GM18502 (cell line): Measurements from ENCODE around the gene PPP1R13B.
A peak's percentile ranks its signal among the peaks of the same experiment; 100 is the strongest.

Experiments
- ATAC-seq: cut with Tn5 transposase; IDR thresholded peaks from one replicate; pipeline ENCODE4 v1.9.1; 2021; ENCODE audit warnings: mild to moderate bottlenecking; ENCODE audit not compliant: unreplicated experiment, poor library complexity

PPP1R13B gene

GRCh38 chr14:103839579-103839978 lies 7.8 kb downstream of the PPP1R13B start:
- no peak for ATAC-seq

- no peak for ATAC-seq
Observed at GRCh38 chr14:103838117-103838516, 9.3 kb downstream of the PPP1R13B start.

GRCh38 chr14:103836976-103837725 lies 10.2 kb downstream of the PPP1R13B start:
- no peak for ATAC-seq

- no peak for ATAC-seq
Observed at GRCh38 chr14:103834956-103835355, 12.4 kb downstream of the PPP1R13B start.

- ATAC-seq = no peak
Observed at GRCh38 chr14:103833711-103834110, 13.7 kb downstream of the PPP1R13B start.

GRCh38 chr14:103832046-103832445 lies 15.3 kb downstream of the PPP1R13B start:
- no peak for ATAC-seq

- no peak for ATAC-seq
Observed at GRCh38 chr14:103830511-103831270, 16.7 kb downstream of the PPP1R13B start.

GRCh38 chr14:103828315-103828967 lies 18.9 kb downstream of the PPP1R13B start:
- ATAC-seq = no peak

- ATAC-seq = no peak
Observed at GRCh38 chr14:103825101-103825500, 22.3 kb downstream of the PPP1R13B start.

- ATAC-seq = no peak
Observed at GRCh38 chr14:103820908-103821307, 26.5 kb downstream of the PPP1R13B start.

GRCh38 chr14:103820382-103820781 lies 27.0 kb downstream of the PPP1R13B start:
- no peak for ATAC-seq

GRCh38 chr14:103819503-103820307 lies 27.7 kb downstream of the PPP1R13B start:
- ATAC-seq = no peak

GRCh38 chr14:103818870-103819269 lies 28.5 kb downstream of the PPP1R13B start:
- no peak for ATAC-seq

- no peak for ATAC-seq
Observed at GRCh38 chr14:103818422-103818821, 29.0 kb downstream of the PPP1R13B start.

- no peak for ATAC-seq
Observed at GRCh38 chr14:103817595-103817994, 29.8 kb downstream of the PPP1R13B start.

- no peak for ATAC-seq
Observed at GRCh38 chr14:103816991-103817390, 30.4 kb downstream of the PPP1R13B start.

GRCh38 chr14:103815253-103815652 lies 32.1 kb downstream of the PPP1R13B start:
- ATAC-seq = no peak

GRCh38 chr14:103811189-103811588 lies 36.2 kb downstream of the PPP1R13B start:
- no peak for ATAC-seq

GRCh38 chr14:103808403-103809001 lies 38.9 kb downstream of the PPP1R13B start:
- no peak for ATAC-seq

- peak; percentile 49 for ATAC-seq
Observed at GRCh38 chr14:103806805-103807204, 40.6 kb downstream of the PPP1R13B start.
